NB4 (cell line): ENCODE data around the gene CELF4.

Experiments used
- DNase-seq: peaks from one replicate; pipeline ENCODE4 v3.0.0; 2010; ENCODE audit warnings: low read depth
- H3K4me3 ChIP-seq: one replicate; pipeline ENCODE4 v1.5.1; 2011; ENCODE audit warnings: mild to moderate bottlenecking, low read depth, low read length, moderate library complexity
- MYC ChIP-seq: IDR thresholded peaks from 2 replicates; pipeline ENCODE4 v1.6.1; 2011; ENCODE audit warnings: low read depth, low read length
- POLR2A ChIP-seq: IDR thresholded peaks from 2 replicates; pipeline ENCODE4 v1.6.1; 2011; ENCODE audit warnings: mild to moderate bottlenecking; ENCODE audit not compliant: insufficient read length; ENCODE audit errors: extremely low read depth
- TF ChIP-seq, protein P1 (sequence below): IDR thresholded peaks from one replicate; pipeline ENCODE4 v1.5.1; 2012; ENCODE audit warnings: low read depth, low read length
- TF ChIP-seq, protein P2 (sequence below): IDR thresholded peaks from 2 replicates; pipeline ENCODE4 v1.6.1; 2011; ENCODE audit warnings: low read depth, low read length

The CELF4 gene

GRCh38 chr18:37424507-37424906 lies 141.1 kb downstream of the CELF4 start:
- DNase-seq = peak; percentile 6
- H3K4me3 ChIP-seq = no peak overlapping the region
- TF ChIP-seq POLR2A (no peak), MYC (no peak)
- TF ChIP-seq, protein P1, sequence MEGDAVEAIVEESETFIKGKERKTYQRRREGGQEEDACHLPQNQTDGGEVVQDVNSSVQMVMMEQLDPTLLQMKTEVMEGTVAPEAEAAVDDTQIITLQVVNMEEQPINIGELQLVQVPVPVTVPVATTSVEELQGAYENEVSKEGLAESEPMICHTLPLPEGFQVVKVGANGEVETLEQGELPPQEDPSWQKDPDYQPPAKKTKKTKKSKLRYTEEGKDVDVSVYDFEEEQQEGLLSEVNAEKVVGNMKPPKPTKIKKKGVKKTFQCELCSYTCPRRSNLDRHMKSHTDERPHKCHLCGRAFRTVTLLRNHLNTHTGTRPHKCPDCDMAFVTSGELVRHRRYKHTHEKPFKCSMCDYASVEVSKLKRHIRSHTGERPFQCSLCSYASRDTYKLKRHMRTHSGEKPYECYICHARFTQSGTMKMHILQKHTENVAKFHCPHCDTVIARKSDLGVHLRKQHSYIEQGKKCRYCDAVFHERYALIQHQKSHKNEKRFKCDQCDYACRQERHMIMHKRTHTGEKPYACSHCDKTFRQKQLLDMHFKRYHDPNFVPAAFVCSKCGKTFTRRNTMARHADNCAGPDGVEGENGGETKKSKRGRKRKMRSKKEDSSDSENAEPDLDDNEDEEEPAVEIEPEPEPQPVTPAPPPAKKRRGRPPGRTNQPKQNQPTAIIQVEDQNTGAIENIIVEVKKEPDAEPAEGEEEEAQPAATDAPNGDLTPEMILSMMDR = no peak
- TF ChIP-seq, protein P2, sequence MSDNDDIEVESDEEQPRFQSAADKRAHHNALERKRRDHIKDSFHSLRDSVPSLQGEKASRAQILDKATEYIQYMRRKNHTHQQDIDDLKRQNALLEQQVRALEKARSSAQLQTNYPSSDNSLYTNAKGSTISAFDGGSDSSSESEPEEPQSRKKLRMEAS = no peak

GRCh38 chr18:37422596-37422995 lies 143.0 kb downstream of the CELF4 start:
- TF ChIP-seq, protein P2 = no peak
- no peak for TF ChIP-seq POLR2A
- TF ChIP-seq MYC = no peak
- TF ChIP-seq, protein P1 = no peak
- no peak for DNase-seq
- no peak overlapping the region for H3K4me3 ChIP-seq

GRCh38 chr18:37422116-37422515 lies 143.5 kb downstream of the CELF4 start:
- TF ChIP-seq MYC (no peak), POLR2A (no peak)
- TF ChIP-seq, protein P1 = no peak
- TF ChIP-seq, protein P2 = no peak
- H3K4me3 ChIP-seq = no peak overlapping the region
- DNase-seq = no peak

DNA sequence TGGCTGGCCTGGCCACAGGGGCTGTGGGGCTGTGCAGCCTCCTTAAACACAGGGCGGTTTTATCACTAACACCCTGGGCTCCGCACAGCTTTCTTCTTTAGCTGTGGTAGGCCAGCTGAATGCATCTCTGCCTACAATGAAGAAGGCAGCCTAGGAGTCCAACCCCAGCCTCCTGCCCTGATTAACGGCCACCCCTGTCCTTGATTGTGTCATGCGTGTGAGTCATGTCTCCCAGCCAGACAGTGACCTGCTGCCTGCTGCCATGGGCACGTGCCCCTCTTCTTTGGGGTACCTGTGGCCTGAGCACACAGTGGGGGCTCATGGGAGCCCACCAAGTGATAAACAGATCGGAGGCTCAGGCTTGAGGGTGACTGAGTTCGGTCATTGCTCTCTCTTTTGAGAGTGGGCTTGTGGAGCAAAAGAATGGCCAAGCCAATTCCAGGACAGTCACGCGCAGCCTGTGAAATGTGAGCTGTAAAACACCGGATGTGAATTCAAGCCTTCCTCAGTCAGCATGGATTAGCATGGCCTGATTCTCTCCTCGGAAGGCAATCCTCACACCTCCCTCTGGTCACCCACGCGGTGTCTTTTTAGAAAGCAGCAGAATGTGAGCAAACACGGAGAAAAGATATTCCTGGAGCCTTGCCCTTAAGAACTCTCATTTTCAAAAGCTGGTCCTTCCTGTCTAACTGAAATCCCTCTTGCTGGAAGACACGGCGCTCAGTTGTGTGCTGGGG lies 144.1 kb downstream of the CELF4 start:
- TF ChIP-seq, protein P2 = no peak
- TF ChIP-seq, protein P1 = no peak
- no peak for TF ChIP-seq POLR2A
- no peak for TF ChIP-seq MYC
- DNase-seq = no peak

DNA sequence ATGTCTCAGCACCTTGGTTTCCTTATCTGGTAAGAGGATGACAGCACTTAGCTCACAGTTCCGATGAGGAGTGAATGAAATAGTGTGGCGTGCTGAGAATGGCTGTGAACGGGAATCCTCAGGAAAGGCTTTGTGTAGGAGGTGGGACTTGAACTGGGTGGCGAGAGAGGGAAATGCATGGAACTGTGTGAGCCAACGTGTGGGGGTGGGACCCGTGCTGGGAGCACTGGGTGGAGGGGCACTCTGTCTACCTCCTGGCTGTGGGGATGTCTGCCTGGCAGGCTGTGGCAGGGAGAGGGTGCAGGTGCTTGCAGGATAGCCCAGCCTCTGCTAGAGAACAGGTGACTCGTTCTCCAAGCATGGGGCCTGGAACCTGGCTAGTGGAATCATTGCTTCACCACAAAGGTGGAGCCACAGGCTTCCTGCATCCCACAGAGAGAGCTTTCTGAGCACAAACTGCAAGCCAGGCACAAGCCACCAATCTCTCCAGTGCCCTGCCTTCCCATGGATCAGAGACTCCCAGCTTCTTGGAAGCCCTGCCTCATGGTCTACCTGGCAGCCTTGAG lies 145.2 kb downstream of the CELF4 start:
- no peak for DNase-seq
- TF ChIP-seq, protein P1 = no peak
- TF ChIP-seq MYC (no peak), POLR2A (no peak)
- TF ChIP-seq, protein P2 = no peak
- H3K4me3 ChIP-seq = no peak overlapping the region

More for the DNA sequence above, 144.1 kb downstream of the CELF4 start:
- H3K4me3 ChIP-seq = no peak overlapping the region
